Measurements from ENCODE around the gene PLCB1. TPM values are rescaled to one million over a fixed set of nuclear protein-coding genes. Genes with fewer than 3 reads are reported as not detected.
A peak's percentile ranks its signal among the peaks of the same experiment; 100 is the strongest.

PLCB1 gene
- total RNA-seq, 2 donors from 2014 or later, result 12.3 to 13.4 TPM

DNA sequence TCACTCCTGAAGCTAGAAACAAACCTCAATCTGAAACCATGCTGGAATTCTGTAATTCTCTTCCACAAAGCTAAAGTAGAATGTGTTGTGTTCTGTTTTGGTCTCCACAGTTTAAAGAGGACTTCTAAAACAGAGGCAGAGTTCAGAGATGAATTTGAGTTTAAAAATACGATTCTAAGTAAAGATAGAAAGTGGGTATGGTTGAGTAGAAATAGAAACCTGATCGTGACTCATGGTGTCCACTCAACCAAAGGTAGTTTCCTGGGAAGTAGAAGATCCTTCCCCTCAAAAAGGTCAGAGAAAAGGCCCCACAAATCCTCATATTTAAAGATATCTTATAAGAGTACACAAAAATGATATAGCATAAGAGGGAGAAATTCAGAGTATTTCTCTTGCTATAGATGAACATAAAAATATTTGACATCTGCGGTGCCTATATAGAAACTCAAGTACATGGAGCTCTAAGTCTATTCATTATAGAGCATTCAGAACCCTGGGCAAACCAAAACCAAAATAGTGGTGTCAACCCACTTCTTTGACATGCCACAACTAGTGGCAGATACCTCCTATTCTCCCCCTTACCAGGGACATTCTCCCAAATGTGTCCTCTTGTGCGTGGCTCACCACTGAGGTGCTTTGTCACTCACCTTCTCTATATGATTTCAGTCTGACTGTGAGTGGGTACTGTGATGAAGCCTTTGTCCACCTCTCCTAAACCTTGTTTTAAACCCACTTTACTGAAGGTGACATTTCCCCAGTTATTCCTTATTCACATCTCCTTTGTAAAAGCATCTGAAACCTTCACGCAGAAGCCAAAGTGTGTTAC lies 84.5 kb downstream of the PLCB1 start:
- Mint-ChIP-seq H3K4me3 (no peak overlapping the region), H3K4me1 (ENCODE audit: low read depth in 2 of 2) (peaks cover 34 to 38% of the 10 kb centered on the region in 2 donors), H3K27ac (peak overlapping the region in 1 of 2 donors; percentile 2), H3K27me3 (no peaks in the 10 kb centered on the region), H3K9me3 (no peaks in the 10 kb centered on the region), H3K36me3 (no peaks in the 10 kb centered on the region)
- peak in 1 of 2 donors; percentile 23 for ATAC-seq
- DNase-seq (ENCODE audit: low spot score), result no peak

- Mint-ChIP-seq H3K27ac (no peak overlapping the region), H3K9me3 (no peaks in the 10 kb centered on the region), H3K4me3 (no peak overlapping the region), H3K36me3 (no peaks in the 10 kb centered on the region), H3K4me1 (ENCODE audit: low read depth in 2 of 2) (peaks cover 25 to 27% of the 10 kb centered on the region in 2 donors), H3K27me3 (no peaks in the 10 kb centered on the region)
- ATAC-seq (no peak), DNase-seq (ENCODE audit: low spot score) (no peak)
Observed at GRCh38 chr20:8218861-8219260, 86.8 kb downstream of the PLCB1 start.

DNA sequence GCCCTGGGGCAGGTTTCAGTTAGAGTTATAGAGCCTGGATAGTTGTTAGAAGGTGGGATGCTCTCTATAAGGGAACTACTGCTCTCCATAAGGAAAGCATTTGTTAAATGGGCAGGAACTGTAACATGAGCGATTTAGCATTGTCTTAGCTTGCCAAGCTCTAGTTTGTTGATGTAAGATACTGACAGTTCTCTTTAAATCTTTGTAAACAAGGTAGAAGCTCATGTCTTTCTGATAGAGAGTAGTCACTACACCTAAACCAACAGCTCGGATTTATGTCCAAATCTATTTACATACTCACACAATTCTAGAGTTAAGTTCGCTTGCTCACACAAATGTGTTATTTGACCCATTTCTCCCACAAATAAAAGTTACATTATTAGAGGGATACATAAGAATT lies 87.3 kb downstream of the PLCB1 start:
- Mint-ChIP-seq H3K36me3 (no peaks in the 10 kb centered on the region), H3K9me3 (no peaks in the 10 kb centered on the region), H3K4me1 (ENCODE audit: low read depth in 2 of 2) (peaks cover 20 to 22% of the 10 kb centered on the region in 2 donors), H3K27ac (no peak overlapping the region), H3K27me3 (no peaks in the 10 kb centered on the region), H3K4me3 (no peak overlapping the region)
- no peak for ATAC-seq
- no peak for DNase-seq (ENCODE audit: low spot score)

GRCh38 chr20:8220716-8221115 lies 88.7 kb downstream of the PLCB1 start:
- Mint-ChIP-seq H3K9me3 (no peaks in the 10 kb centered on the region), H3K27me3 (no peaks in the 10 kb centered on the region), H3K27ac (no peak overlapping the region), H3K4me1 (ENCODE audit: low read depth in 2 of 2) (peaks cover 12 to 14% of the 10 kb centered on the region in 2 donors), H3K4me3 (no peak overlapping the region), H3K36me3 (no peaks in the 10 kb centered on the region)
- DNase-seq (ENCODE audit: low spot score) (no peak), ATAC-seq (no peak)

GRCh38 chr20:8221887-8222419 lies 89.9 kb downstream of the PLCB1 start:
- no peaks in the 10 kb centered on the region for H3K27me3 Mint-ChIP-seq
- no peaks in the 10 kb centered on the region for H3K36me3 Mint-ChIP-seq
- DNase-seq (ENCODE audit: low spot score) (no peak), ATAC-seq (no peak)
- no peaks in the 10 kb centered on the region for H3K9me3 Mint-ChIP-seq
- no peak overlapping the region for H3K27ac Mint-ChIP-seq
- H3K4me3 Mint-ChIP-seq, result no peak overlapping the region
- H3K4me1 Mint-ChIP-seq (ENCODE audit: low read depth in 2 of 2), result peaks cover 13 to 16% of the 10 kb centered on the region in 2 donors

DNA sequence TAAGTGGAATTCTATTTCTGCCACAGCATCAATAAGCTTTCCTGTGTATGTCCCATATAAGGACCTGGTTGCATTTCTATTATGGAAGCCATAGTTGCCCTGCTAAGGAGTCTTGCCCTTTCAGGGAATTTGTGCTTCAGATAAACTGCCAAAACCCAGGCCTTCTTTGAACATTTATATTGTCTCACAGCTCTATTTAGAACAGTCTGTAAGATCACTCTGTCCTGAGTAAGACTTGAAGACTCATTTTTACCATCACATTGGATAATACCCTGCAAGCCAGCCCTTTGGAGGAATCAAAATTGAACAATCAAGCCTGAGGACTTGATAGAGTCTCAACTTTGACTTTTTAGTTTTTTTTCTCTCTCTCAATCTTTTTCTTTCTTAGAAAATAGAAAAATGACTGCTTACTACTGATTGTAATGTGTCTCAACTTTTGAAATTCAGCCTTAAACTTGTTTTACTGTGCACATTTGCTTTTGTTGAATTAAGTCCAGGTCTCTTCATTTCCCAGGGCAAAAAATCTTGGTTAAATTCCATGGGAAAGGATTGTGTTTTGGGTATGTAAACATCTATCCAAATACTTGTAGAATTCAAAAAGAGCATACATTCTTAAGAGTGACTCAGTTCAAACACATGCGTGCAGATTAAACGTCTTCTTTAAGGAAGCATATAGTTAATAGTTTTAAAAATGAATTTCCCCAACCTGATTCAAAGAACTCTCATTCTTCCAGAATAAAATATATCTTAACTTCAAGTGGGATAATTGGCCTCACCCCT lies 91.2 kb downstream of the PLCB1 start:
- H3K27me3 Mint-ChIP-seq, result no peaks in the 10 kb centered on the region
- no peaks in the 10 kb centered on the region for H3K9me3 Mint-ChIP-seq
- no peak overlapping the region for H3K27ac Mint-ChIP-seq
- peaks cover 9 to 12% of the 10 kb centered on the region in 2 donors for H3K4me1 Mint-ChIP-seq (ENCODE audit: low read depth in 2 of 2)
- no peak overlapping the region for H3K4me3 Mint-ChIP-seq
- no peak for ATAC-seq
- H3K36me3 Mint-ChIP-seq, result no peaks in the 10 kb centered on the region
- no peak for DNase-seq (ENCODE audit: low spot score)

- no peak for ATAC-seq
- no peak overlapping the region for H3K4me3 Mint-ChIP-seq
- H3K9me3 Mint-ChIP-seq, result no peaks in the 10 kb centered on the region
- no peak overlapping the region for H3K27ac Mint-ChIP-seq
- DNase-seq (ENCODE audit: low spot score), result no peak
- H3K36me3 Mint-ChIP-seq, result no peaks in the 10 kb centered on the region
- H3K4me1 Mint-ChIP-seq (ENCODE audit: low read depth in 2 of 2), result peaks cover 11 to 12% of the 10 kb centered on the region in 2 donors
- H3K27me3 Mint-ChIP-seq, result no peaks in the 10 kb centered on the region
Observed at GRCh38 chr20:8225658-8226057, 93.6 kb downstream of the PLCB1 start.

DNA sequence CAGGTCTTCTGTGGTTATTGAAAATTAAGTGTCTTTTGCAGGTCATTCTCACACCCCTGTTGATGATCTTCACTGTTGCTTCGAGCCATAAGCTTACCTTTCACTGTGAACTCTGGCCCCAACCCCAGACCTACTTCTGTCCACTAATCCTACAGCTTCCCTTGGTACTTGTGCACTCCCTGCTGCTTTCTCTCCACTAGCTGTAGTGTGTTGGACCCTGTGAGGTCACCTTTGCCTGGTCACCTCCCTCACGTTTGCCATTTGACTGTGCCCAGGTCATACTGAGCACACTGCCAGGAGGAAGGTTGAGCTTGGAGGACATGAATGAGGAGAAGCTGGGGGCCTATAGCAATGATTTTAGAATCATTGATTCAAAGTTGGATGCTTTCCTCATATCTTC lies 94.0 kb downstream of the PLCB1 start:
- H3K27ac Mint-ChIP-seq, result no peak overlapping the region
- DNase-seq (ENCODE audit: low spot score) (no peak), ATAC-seq (no peak)
- no peaks in the 10 kb centered on the region for H3K9me3 Mint-ChIP-seq
- H3K27me3 Mint-ChIP-seq, result no peaks in the 10 kb centered on the region
- peaks cover 12 to 15% of the 10 kb centered on the region in 2 donors for H3K4me1 Mint-ChIP-seq (ENCODE audit: low read depth in 2 of 2)
- H3K4me3 Mint-ChIP-seq, result no peak overlapping the region
- no peaks in the 10 kb centered on the region for H3K36me3 Mint-ChIP-seq

- no peak for ATAC-seq
- DNase-seq (ENCODE audit: low spot score), result no peak
- Mint-ChIP-seq H3K27ac (no peak overlapping the region), H3K27me3 (no peaks in the 10 kb centered on the region), H3K4me3 (no peak overlapping the region), H3K4me1 (ENCODE audit: low read depth in 2 of 2) (peaks cover 12 to 15% of the 10 kb centered on the region in 2 donors), H3K9me3 (no peaks in the 10 kb centered on the region), H3K36me3 (no peaks in the 10 kb centered on the region)
Observed at GRCh38 chr20:8227293-8227692, 95.2 kb downstream of the PLCB1 start.

- no peak for DNase-seq (ENCODE audit: low spot score)
- H3K4me1 Mint-ChIP-seq (ENCODE audit: low read depth in 2 of 2), result peaks cover 12 to 19% of the 10 kb centered on the region in 2 donors
- no peaks in the 10 kb centered on the region for H3K9me3 Mint-ChIP-seq
- no peaks in the 10 kb centered on the region for H3K36me3 Mint-ChIP-seq
- H3K4me3 Mint-ChIP-seq, result no peak overlapping the region
- no peak overlapping the region for H3K27ac Mint-ChIP-seq
- H3K27me3 Mint-ChIP-seq, result no peaks in the 10 kb centered on the region
- ATAC-seq, result no peak
Observed at GRCh38 chr20:8228315-8228714, 96.2 kb downstream of the PLCB1 start.

DNA sequence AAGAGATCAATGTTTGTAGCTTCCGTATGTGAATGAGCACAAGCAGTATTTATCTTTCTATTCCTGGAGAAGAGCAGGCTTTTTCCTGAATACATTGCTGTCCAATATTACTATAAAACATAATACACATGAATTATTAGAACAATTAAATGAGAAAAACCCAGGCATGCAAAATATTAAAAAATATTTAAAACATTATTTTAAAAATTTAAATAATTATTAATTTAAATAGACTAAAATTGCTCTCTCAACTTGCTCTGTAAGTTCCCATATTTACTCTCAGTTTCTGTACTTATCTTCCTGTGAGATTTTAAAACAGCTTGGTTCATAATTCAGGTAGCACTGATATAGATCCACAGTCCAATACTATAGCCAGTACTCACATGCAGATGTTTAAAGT lies 97.0 kb downstream of the PLCB1 start:
- Mint-ChIP-seq H3K4me1 (ENCODE audit: low read depth in 2 of 2) (peaks cover 18 to 24% of the 10 kb centered on the region in 2 donors), H3K36me3 (no peaks in the 10 kb centered on the region), H3K27me3 (no peaks in the 10 kb centered on the region), H3K9me3 (no peaks in the 10 kb centered on the region), H3K4me3 (no peak overlapping the region), H3K27ac (no peak overlapping the region)
- DNase-seq (ENCODE audit: low spot score), result no peak
- no peak for ATAC-seq

DNA sequence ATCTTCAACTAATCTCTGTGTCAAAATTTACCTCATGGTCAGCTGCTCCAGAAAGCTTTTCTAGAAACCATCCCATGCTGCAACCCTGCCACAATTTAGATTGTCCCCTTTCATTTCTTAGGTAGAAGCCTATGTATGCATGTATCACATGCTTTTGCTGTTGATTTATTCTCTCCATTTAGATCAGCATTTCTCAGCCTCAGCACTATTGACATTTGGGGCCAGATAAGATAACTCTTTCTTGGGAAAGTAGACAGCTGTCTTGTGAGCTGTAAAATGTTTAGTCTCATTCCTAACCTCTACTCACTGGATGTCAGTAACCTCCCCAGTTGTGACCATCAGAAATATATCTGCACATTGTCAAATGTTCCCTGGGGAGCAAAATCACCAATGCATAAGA lies 99.0 kb downstream of the PLCB1 start:
- no peaks in the 10 kb centered on the region for H3K9me3 Mint-ChIP-seq
- peaks cover 16 to 22% of the 10 kb centered on the region in 2 donors for H3K4me1 Mint-ChIP-seq (ENCODE audit: low read depth in 2 of 2)
- H3K4me3 Mint-ChIP-seq, result no peak overlapping the region
- ATAC-seq, result no peak
- H3K27me3 Mint-ChIP-seq, result no peaks in the 10 kb centered on the region
- H3K36me3 Mint-ChIP-seq, result no peaks in the 10 kb centered on the region
- DNase-seq (ENCODE audit: low spot score), result no peak
- H3K27ac Mint-ChIP-seq, result no peak overlapping the region

DNA sequence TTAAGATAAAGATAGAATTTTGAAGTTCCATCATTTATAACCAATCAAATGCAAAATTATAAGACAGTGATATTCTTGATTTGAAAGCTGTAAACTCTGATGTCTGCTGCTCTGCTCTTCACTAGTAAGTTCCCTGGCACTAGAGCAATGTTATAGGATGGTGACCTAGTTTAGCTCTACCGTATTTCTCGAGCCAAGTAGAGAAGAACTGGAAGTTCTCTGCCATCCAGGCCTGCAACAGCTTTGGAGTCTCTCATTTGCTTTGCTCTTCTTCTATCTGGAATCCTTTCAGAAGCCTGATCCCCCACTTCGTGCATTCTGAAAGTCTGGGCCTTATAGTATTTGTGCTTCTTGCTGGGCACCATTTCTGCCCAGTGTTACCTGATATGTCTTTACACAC lies 100.3 kb downstream of the PLCB1 start:
- peaks cover 9 to 18% of the 10 kb centered on the region in 2 donors for H3K4me1 Mint-ChIP-seq (ENCODE audit: low read depth in 2 of 2)
- H3K27ac Mint-ChIP-seq, result no peak overlapping the region
- H3K27me3 Mint-ChIP-seq, result no peaks in the 10 kb centered on the region
- no peaks in the 10 kb centered on the region for H3K36me3 Mint-ChIP-seq
- no peak overlapping the region for H3K4me3 Mint-ChIP-seq
- no peaks in the 10 kb centered on the region for H3K9me3 Mint-ChIP-seq
- ATAC-seq (no peak), DNase-seq (ENCODE audit: low spot score) (no peak)

- ATAC-seq, result no peak
- Mint-ChIP-seq H3K36me3 (no peaks in the 10 kb centered on the region), H3K4me1 (ENCODE audit: low read depth in 2 of 2) (peaks cover 21 to 30% of the 10 kb centered on the region in 2 donors), H3K4me3 (no peak overlapping the region), H3K27ac (no peak overlapping the region), H3K27me3 (no peaks in the 10 kb centered on the region), H3K9me3 (no peaks in the 10 kb centered on the region)
- DNase-seq (ENCODE audit: low spot score), result no peak
Observed at GRCh38 chr20:8234580-8234979, 102.5 kb downstream of the PLCB1 start.

Measured in natural killer cell treated with Interleukin-12 subunit alpha and Interleukin-12 subunit beta and Interleukin-15 and Interleukin-18, amount 100 ng/mL, for 72 hours (primary cell).